Measurements from ENCODE around the gene SASH1.

GRCh38 chr6:148538261-148539190, 195.9 kb downstream of the SASH1 start:
- no peak for TF ChIP-seq CTCF (IDR thresholded peaks at IDR 0.05)
- no peak for TF ChIP-seq EZH2 (IDR thresholded peaks at IDR 0.05)
- no peak for TF ChIP-seq EZH2phosphoT487 (IDR thresholded peaks at IDR 0.05)
